LNCaP clone FGC (cell line): ENCODE measurements around the gene BUB1B.
A peak's percentile ranks its signal among the peaks of the same experiment; 100 is the strongest.
"Not testable (repeated sequence)": the region's sequence is repeated elsewhere in the genome, so short reads cannot be mapped to it uniquely, and the experiment has no call there.

ENCODE experiments used
- DNase-seq: peaks from one replicate; pipeline ENCODE4 v3.0.0-alpha.2; 2011; ENCODE audit warnings: low read depth
- H3K4me3 ChIP-seq: 2 replicates; pipeline ENCODE4 v1.5.1; 2011; ENCODE audit warnings: mild to moderate bottlenecking, low read depth, low read length, control low read depth
- TF ChIP-seq, protein P1 (sequence below): IDR thresholded peaks from 2 replicates; pipeline ENCODE4 v1.5.1; 2012; ENCODE audit warnings: mild to moderate bottlenecking; ENCODE audit not compliant: control insufficient read depth, insufficient read depth; ENCODE audit errors: extremely low read depth

Gene BUB1B, protein sequence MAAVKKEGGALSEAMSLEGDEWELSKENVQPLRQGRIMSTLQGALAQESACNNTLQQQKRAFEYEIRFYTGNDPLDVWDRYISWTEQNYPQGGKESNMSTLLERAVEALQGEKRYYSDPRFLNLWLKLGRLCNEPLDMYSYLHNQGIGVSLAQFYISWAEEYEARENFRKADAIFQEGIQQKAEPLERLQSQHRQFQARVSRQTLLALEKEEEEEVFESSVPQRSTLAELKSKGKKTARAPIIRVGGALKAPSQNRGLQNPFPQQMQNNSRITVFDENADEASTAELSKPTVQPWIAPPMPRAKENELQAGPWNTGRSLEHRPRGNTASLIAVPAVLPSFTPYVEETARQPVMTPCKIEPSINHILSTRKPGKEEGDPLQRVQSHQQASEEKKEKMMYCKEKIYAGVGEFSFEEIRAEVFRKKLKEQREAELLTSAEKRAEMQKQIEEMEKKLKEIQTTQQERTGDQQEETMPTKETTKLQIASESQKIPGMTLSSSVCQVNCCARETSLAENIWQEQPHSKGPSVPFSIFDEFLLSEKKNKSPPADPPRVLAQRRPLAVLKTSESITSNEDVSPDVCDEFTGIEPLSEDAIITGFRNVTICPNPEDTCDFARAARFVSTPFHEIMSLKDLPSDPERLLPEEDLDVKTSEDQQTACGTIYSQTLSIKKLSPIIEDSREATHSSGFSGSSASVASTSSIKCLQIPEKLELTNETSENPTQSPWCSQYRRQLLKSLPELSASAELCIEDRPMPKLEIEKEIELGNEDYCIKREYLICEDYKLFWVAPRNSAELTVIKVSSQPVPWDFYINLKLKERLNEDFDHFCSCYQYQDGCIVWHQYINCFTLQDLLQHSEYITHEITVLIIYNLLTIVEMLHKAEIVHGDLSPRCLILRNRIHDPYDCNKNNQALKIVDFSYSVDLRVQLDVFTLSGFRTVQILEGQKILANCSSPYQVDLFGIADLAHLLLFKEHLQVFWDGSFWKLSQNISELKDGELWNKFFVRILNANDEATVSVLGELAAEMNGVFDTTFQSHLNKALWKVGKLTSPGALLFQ

DNA sequence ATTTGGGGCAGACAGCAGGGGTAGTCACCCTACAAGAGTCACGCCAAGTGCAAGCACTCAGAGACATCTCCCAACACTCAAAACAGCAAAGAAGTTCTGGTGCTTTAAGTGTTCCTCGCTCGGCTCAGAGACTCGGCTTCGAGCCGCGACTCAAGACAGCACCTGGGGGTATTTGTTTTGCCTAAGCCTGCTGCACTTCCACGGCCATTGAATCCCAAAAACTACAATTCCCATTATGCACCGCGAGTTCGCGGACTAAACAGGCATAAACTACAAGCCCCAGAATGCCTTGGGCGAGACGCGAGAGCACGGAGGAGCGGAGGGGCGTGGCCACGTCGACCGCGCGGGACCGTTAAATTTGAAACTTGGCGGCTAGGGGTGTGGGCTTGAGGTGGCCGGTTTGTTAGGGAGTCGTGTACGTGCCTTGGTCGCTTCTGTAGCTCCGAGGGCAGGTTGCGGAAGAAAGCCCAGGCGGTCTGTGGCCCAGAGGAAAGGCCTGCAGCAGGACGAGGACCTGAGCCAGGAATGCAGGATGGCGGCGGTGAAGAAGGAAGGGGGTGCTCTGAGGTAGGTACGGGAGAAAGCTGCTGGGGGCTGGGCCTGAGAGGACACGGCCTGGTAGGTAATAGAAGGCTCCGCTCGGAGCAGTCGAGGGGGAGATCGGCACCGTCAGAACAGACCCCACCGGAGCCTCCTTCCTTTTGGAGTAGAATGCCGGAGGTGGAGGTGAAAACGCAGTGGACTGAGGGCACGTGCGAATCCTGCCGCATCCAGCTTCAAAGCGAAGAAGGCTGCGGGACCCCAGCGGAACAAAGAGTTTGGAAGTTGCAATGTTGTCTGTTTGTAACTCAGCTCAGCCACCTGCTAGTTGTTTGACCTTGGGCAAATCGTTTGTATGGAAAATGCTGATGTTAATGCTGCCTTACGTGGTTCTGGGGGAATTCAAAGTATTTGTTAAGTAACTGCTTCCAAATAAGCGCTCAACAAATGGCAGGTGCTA is at the start of gene BUB1B:
Gene BUB1B (plus strand): TSS at position 381 of the 1,000 bp plus-strand sequence. CDS start 152 bp downstream, at position 533.
- peak; percentile 88 for DNase-seq
- TF ChIP-seq, protein P1, sequence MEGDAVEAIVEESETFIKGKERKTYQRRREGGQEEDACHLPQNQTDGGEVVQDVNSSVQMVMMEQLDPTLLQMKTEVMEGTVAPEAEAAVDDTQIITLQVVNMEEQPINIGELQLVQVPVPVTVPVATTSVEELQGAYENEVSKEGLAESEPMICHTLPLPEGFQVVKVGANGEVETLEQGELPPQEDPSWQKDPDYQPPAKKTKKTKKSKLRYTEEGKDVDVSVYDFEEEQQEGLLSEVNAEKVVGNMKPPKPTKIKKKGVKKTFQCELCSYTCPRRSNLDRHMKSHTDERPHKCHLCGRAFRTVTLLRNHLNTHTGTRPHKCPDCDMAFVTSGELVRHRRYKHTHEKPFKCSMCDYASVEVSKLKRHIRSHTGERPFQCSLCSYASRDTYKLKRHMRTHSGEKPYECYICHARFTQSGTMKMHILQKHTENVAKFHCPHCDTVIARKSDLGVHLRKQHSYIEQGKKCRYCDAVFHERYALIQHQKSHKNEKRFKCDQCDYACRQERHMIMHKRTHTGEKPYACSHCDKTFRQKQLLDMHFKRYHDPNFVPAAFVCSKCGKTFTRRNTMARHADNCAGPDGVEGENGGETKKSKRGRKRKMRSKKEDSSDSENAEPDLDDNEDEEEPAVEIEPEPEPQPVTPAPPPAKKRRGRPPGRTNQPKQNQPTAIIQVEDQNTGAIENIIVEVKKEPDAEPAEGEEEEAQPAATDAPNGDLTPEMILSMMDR: no peak
- H3K4me3 ChIP-seq: peak within 1 kb of the TSS; percentile 86

DNA sequence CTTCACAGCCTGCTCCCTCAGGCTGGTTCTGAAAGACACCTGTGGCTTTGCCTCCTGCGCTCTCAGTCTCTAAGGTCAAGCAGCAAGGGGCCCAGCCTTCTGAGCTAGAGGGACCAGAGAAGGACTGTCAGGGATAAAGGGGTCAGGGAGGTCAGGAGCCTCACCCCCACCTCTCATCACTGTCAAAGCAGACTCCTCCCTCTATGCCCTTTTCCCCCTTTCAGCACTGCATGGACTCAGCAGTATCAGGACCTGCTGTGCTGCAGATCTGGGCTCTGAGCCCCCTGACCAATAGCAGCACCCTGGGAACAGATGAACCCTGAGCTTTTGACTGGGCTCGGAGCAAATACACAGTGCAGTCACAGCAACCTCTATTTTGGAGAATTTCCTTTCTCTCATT is 49.0 kb upstream of the BUB1B start:
- TF ChIP-seq, protein P1: no peak
- no peak for DNase-seq

DNA sequence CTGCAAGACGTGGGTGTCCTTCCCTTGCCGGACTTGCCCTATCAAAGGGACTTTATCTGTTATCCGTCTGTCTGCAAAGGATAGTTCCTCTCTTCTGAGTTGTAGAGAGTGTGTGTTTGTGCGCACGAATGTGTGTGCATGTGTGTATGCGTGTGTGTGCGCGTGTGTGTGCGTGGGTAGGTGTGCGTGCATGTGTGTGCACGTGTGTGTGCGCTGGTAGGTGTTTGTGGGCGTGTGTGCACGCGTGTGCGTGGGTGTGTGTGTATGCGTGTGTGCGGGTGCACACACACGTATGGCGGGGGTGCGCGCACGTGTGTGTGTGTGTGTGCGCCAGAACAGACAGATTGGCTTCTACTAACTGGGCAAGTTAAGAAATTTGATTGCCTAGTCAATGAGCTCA is 48.1 kb upstream of the BUB1B start:
- DNase-seq: no peak
- H3K4me3 ChIP-seq: no peak overlapping the region
- TF ChIP-seq, protein P1: no peak

More for the DNA sequence above, 49.0 kb upstream of the BUB1B start:
- H3K4me3 ChIP-seq: no peak overlapping the region

DNA sequence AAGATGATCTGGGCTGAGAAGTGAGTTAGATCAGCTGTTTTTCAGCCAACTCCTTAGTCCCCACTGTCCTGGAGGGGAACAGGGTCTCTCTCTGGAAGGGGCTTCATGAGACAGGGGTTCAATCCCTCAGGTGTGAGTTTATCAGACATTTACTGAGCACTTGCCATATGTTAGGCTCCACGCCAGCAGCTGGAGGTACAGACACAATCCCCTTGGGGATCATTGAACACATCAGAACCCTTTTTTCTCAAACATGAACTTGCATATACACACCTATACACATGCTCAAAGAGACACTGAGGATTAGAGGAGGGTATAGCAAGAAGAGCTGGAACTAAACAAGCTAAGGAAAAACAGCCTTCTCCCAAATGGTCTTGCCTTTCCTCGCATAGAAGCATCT is 46.7 kb upstream of the BUB1B start:
- H3K4me3 ChIP-seq: no peak overlapping the region
- TF ChIP-seq, protein P1: no peak
- DNase-seq: no peak

DNA sequence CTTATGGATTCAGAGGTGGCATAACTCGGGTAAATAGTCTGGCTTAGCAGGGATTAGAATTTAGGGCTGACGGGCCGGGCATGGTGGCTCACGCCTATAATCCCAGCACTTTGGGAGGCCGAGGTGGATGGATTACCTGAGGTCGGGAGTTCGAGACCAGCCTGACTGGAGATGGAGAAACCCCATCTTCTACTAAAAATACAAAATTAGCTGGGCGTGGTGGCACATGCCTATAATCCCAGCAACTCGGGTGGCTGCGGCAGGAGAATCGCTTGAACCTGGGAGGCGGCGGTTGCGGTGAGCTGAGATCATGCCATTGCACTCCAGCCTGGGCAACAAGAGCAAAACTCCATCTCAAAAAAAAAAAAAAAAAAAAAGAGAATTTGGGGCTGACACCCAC is 45.8 kb upstream of the BUB1B start:
- not testable (repeated sequence) for DNase-seq, H3K4me3 ChIP-seq

DNA sequence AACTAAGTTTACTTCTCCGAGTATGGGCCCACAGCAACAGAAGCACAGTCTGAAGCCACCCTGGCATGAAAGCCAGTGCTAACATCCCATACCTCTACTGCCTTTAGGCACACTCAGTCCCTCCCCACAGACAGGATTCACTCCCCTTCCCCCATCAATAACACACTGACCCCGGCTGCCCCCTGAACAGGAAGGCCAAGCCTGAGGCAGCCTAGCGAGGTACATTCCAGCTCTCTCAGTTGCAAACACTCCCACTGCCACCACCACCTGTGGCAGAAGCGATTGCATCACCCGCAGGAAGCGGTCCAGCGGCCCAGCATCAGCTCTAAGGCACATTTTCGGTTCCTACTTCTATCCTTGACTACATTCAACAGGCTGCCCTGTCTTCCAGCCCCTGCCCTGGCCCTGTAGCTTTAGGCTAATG is 45.2 kb upstream of the BUB1B start:
- H3K4me3 ChIP-seq: no peak overlapping the region
- no peak for DNase-seq
- TF ChIP-seq, protein P1: no peak
